Endothelial cell of umbilical vein (primary cell): ENCODE results near the gene ABR. TPM values are rescaled to one million over a fixed set of nuclear protein-coding genes. Genes with fewer than 3 reads are reported as not detected.

Experiments
- BruUV-seq: library from RNA; stranded (reverse); fragments of 400-500 nt; replicated peaks from 2 replicates; lab custom pipeline; 2021; lab: Mats Ljungman, UMichigan
- CTCF ChIA-PET: fragments of 300-600, 350-600 bp; sonication (Branson Sonifier 250); formaldehyde crosslinking; loops from one replicate; lab custom pipeline; 2021; ENCODE audit warnings: antibody characterized with exemption, inconsistent platforms; lab: Charles Lee
- POLR2A ChIA-PET: fragments of 300-600, 350-600 bp; sonication (Branson Sonifier 250); formaldehyde crosslinking; loops from one replicate; lab custom pipeline; 2021; ENCODE audit warnings: antibody characterized with exemption, inconsistent platforms; lab: Charles Lee
- DNase-seq: peaks from one replicate; pipeline ENCODE4 v3.0.0-alpha.2; 2011; ENCODE audit warnings: low read depth, low spot score
- FAIRE-seq: peaks from 2 replicates; lab custom pipeline; 2011; peaks lifted over from hg19 to GRCh38; lab: Jason Lieb, UNC
- H2AFZ ChIP-seq: 2 replicates; pipeline ENCODE4 v1.6.0; 2012; ENCODE audit warnings: low read depth, low read length, control low read depth, inconsistent platforms
- H3K27ac ChIP-seq: 2 replicates; pipeline ENCODE4 v1.5.1; 2011; ENCODE audit warnings: low read depth, mild to moderate bottlenecking, control low read depth, low read length, moderate library complexity; ENCODE audit not compliant: insufficient read depth
- H3K27me3 ChIP-seq, 2 experiments: 2 replicates each; pipeline versions ENCODE4 v1.6.0 to v1.6.1; 2011; ENCODE audit warnings: low read length in 2 of 2, mixed read lengths in 1 of 2; ENCODE audit not compliant: control insufficient read depth in 2 of 2, insufficient read depth in 2 of 2
- H3K36me3 ChIP-seq, 2 experiments: 2 replicates in 1 of 2; 3 replicates in 1 of 2; pipeline ENCODE4 v1.5.1; 2011; ENCODE audit warnings: low read length in 2 of 2, mild to moderate bottlenecking in 1 of 2, moderate library complexity in 1 of 2; ENCODE audit not compliant: control insufficient read depth in 2 of 2, insufficient read depth in 2 of 2; ENCODE audit errors: extremely low read depth in 1 of 2
- H3K4me1 ChIP-seq: 3 replicates; pipeline ENCODE4 v1.5.1; 2011; ENCODE audit warnings: mild to moderate bottlenecking, low read length; ENCODE audit not compliant: control insufficient read depth, insufficient read depth; ENCODE audit errors: extremely low read depth
- H3K4me2 ChIP-seq: 2 replicates; pipeline ENCODE4 v1.6.1; 2011; ENCODE audit warnings: low read length, control low read depth, mixed read lengths; ENCODE audit not compliant: insufficient read depth
- H3K4me3 ChIP-seq, 3 experiments: fragments of 200-600 bp in 1 of 3; sonication (generic), shearing (Covaris generic) in 1 of 3; replicated peaks in 1 of 3; 2 replicates each; pipeline ENCODE4 v1.5.1; 2011 to 2016; ENCODE audit warnings: control low read depth in 3 of 3, low read length in 3 of 3, mild to moderate bottlenecking in 2 of 3, inconsistent platforms in 1 of 3, low read depth in 1 of 3, moderate library complexity in 1 of 3; ENCODE audit not compliant: insufficient read depth in 1 of 3
- H3K79me2 ChIP-seq: 2 replicates; pipeline ENCODE4 v1.6.0; 2012; ENCODE audit warnings: low read length, inconsistent platforms; ENCODE audit not compliant: control insufficient read depth, insufficient read depth
- H3K9ac ChIP-seq: replicated peaks from 2 replicates; pipeline ENCODE3; 2011; ENCODE audit warnings: low read length, control low read depth; ENCODE audit not compliant: insufficient read depth; ENCODE audit errors: extremely low read depth
- H3K9me1 ChIP-seq: replicated peaks from 3 replicates; pipeline ENCODE4 v1.6.0; 2011; ENCODE audit warnings: mild to moderate bottlenecking, low read length; ENCODE audit not compliant: control insufficient read depth, insufficient read depth; ENCODE audit errors: extremely low read depth
- H3K9me3 ChIP-seq: replicated peaks from 2 replicates; pipeline ENCODE4 v1.5.1; 2012; ENCODE audit warnings: low read length, inconsistent platforms; ENCODE audit not compliant: control insufficient read depth, insufficient read depth
- H4K20me1 ChIP-seq: replicated peaks from 2 replicates; pipeline ENCODE3; 2011; ENCODE audit warnings: mild to moderate bottlenecking, low read length; ENCODE audit not compliant: control insufficient read depth, insufficient read depth; ENCODE audit errors: extremely low read depth
- CTCF ChIP-seq, 2 donors: IDR thresholded peaks; 1 replicate in 1 of 2; 2 replicates in 1 of 2; pipeline ENCODE4 v1.5.1; 2011; ENCODE audit warnings: low read length in 2 of 2, mild to moderate bottlenecking in 2 of 2, moderate library complexity in 2 of 2, control low read depth in 1 of 2, inconsistent platforms in 1 of 2, low read depth in 1 of 2; ENCODE audit not compliant: insufficient read depth in 1 of 2; ENCODE audit errors: extremely low read depth in 1 of 2
- EZH2 ChIP-seq: IDR thresholded peaks from 2 replicates; pipeline ENCODE4 v1.6.1; 2012; ENCODE audit warnings: borderline replicate concordance, low read depth, mild to moderate bottlenecking, moderate library complexity, low read length, inconsistent platforms; ENCODE audit not compliant: severe bottlenecking
- FOS ChIP-seq: IDR thresholded peaks from 2 replicates; pipeline ENCODE4 v1.6.1; 2011; ENCODE audit warnings: mild to moderate bottlenecking, low read length, moderate library complexity, borderline replicate concordance; ENCODE audit not compliant: insufficient read depth
- GATA2 ChIP-seq: IDR thresholded peaks from 2 replicates; pipeline ENCODE4 v1.7.0; 2011; ENCODE audit warnings: low read depth, mild to moderate bottlenecking, moderate library complexity, mixed read lengths, low read length; ENCODE audit not compliant: insufficient read length, insufficient read depth
- JUN ChIP-seq: IDR thresholded peaks from 2 replicates; pipeline ENCODE4 v1.6.1; 2011; ENCODE audit warnings: borderline replicate concordance, low read depth; ENCODE audit not compliant: insufficient read length, insufficient read depth
- MAX ChIP-seq: IDR thresholded peaks from 2 replicates; pipeline ENCODE4 v1.6.1; 2011; ENCODE audit not compliant: insufficient read depth, insufficient read length
- MYC ChIP-seq: IDR thresholded peaks from one replicate; pipeline ENCODE4 v1.6.1; 2011; ENCODE audit warnings: mild to moderate bottlenecking, low read depth, low read length
- POLR2A ChIP-seq: IDR thresholded peaks from 2 replicates; pipeline ENCODE4 v1.6.1; 2012; ENCODE audit warnings: low read depth, mild to moderate bottlenecking, control low read depth, low read length
- POLR2AphosphoS5 ChIP-seq: IDR thresholded peaks from 2 replicates; pipeline ENCODE4 v1.6.1; 2012; ENCODE audit warnings: low read depth, mild to moderate bottlenecking, control low read depth, low read length, moderate library complexity; ENCODE audit not compliant: insufficient read depth
- dilution Hi-C: fragments of 300-500 bp; cut with MboI; formaldehyde crosslinking; loops from one replicate; pipeline ENCODE4 v1.15.0; 2019; ENCODE audit warnings: low sequenced_read_pairs; ENCODE audit not compliant: extremely low pct_ligation_motif_present
- intact Hi-C: fragments of 100-400 bp; cut with micrococcal nuclease; formaldehyde crosslinking; loops from one replicate; pipeline ENCODE4 v1.10.0; 2022
- polyA plus RNA-seq, 4 experiments: library from polyadenylated mRNA; depleted of rRNA in 3 of 4; stranded (reverse) in 3 of 4; unstranded in 1 of 4; fragments of >200 nt; gene quantifications; 2 replicates each; pipeline versions ENCODE4 v1.2.1 to v1.2.3, GENCODE V29; 2011 to 2012; ENCODE audit warnings: missing spikeins in 1 of 4
- total RNA-seq: library from RNA; stranded (reverse); gene quantifications from 2 replicates; pipeline ENCODE4 v1.2.3, GENCODE V29; 2021

ABR gene
- total and polyA plus RNA-seq, 2 donors (not counting 3 experiments of a cell fraction or from before 2014, with no cell fraction given), result 83.5 to 96.8 TPM

- Histone ChIP-seq H3K27me3 (no peaks in the 10 kb centered on the region), H3K9me3 (no peaks in the 10 kb centered on the region), H3K27ac (no peak overlapping the region), H3K36me3 (peaks cover 0 to 9% of the 10 kb centered on the region in 2 experiments), H3K9me1 (no peaks in the 10 kb centered on the region), H2AFZ (no peak overlapping the region), H4K20me1 (no peaks in the 10 kb centered on the region), H3K4me3 (no peak overlapping the region), H3K4me1 (peaks cover 35% of the 10 kb centered on the region), H3K4me2 (no peak overlapping the region), H3K9ac (no peak overlapping the region), H3K79me2 (no peaks in the 10 kb centered on the region)
- FAIRE-seq (no peak), DNase-seq (no peak)
- dilution Hi-C loops (no loop called here), intact Hi-C loops (no loop called here)
- no peak for TF ChIP-seq GATA2
- no peak for TF ChIP-seq POLR2AphosphoS5
- TF ChIP-seq JUN, result no peak
- TF ChIP-seq FOS, result no peak
- TF ChIP-seq MYC, result no peak
- TF ChIP-seq EZH2, result no peak
- TF ChIP-seq MAX, result no peak
- TF ChIP-seq CTCF (IDR thresholded peaks at IDR 0.05; ENCODE audit: extremely low read depth in 1 of 2, insufficient read depth in 1 of 2, low read depth in 1 of 2, low read length in 2 of 2), result no peak
- no peak for TF ChIP-seq POLR2A
- ChIA-PET POLR2A (no interaction called here), CTCF (no interaction called here)
- BruUV-seq, result no TSS peak
These were observed 100.8 kb downstream of the ABR start for GRCh38 chr17:1078831-1079561.
